ENCODE measurements around the gene BCOR. TPM values are rescaled to one million over a fixed set of nuclear protein-coding genes. Genes with fewer than 3 reads are reported as not detected.

Gene BCOR
- total and polyA plus RNA-seq, 9 of the 15 experiments (the other 6 are each of a cell fraction or from before 2014, with no cell fraction given), result 27.5 to 113 (median 37.6) TPM

DNA sequence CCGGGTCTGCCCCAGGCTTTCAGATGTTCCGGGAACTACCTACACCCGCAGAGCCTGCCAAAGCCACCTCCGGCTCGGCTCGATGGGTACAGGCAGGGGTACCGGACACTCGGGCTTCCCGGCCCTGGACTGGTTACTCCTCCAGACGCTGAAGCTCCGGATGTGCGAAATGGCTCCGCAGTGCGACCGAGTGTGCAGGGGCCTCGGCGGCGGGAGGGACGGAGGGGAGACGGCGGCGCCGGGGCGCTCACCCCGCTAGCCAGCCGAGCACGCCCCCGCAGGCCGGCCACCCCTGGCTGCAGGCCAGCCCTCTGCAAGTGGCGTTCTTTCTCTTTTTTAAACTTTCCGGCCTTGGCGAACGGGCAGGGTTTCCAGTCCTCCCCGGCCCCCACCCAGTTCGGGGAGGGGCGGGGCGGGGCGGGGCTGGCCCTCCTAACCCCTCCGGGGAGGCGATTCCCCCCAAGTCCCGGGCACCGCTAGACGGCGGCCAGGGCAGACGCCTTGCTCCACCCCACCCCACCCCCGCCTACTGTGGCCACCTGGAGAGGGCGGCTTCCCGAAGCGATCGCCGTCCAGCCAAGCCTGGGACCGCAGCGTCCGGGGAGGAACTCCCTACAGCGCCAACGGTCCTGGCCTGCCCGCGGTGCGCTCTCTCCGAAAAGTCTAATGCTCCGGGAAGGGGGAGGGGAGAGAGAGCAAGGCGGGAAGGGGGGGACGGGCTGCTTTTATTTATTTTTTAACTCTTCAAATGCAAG is 7.5 kb downstream of the BCOR start (continued):
- TF ChIP-seq, protein P1, sequence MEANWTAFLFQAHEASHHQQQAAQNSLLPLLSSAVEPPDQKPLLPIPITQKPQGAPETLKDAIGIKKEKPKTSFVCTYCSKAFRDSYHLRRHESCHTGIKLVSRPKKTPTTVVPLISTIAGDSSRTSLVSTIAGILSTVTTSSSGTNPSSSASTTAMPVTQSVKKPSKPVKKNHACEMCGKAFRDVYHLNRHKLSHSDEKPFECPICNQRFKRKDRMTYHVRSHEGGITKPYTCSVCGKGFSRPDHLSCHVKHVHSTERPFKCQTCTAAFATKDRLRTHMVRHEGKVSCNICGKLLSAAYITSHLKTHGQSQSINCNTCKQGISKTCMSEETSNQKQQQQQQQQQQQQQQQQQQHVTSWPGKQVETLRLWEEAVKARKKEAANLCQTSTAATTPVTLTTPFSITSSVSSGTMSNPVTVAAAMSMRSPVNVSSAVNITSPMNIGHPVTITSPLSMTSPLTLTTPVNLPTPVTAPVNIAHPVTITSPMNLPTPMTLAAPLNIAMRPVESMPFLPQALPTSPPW (CRISPR knock-in tag; IDR thresholded peaks at IDR 0.05), result peak; percentile 87
- no peak for TF ChIP-seq ZNF707 (CRISPR knock-in tag; conservative IDR thresholded peaks at IDR 0.05)
- no peak for TF ChIP-seq FOSL1 (tag; conservative IDR thresholded peaks at IDR 0.05)
- TF ChIP-seq ELF2 (CRISPR knock-in tag; IDR thresholded peaks at IDR 0.05), result no peak
- no peak for TF ChIP-seq ZZZ3 (IDR thresholded peaks at IDR 0.05)
- TF ChIP-seq TBL1XR1 (IDR thresholded peaks at IDR 0.05; ENCODE audit: low read length in 2 of 2), result no peak
- TF ChIP-seq NFATC3 (IDR thresholded peaks at IDR 0.05), result no peak
- TF ChIP-seq L3MBTL2 (IDR thresholded peaks at IDR 0.05), result no peak
- TF ChIP-seq ARNT (IDR thresholded peaks at IDR 0.05), result no peak
- TF ChIP-seq SPI1 (IDR thresholded peaks at IDR 0.05; ENCODE audit: borderline replicate concordance, low read depth, low read length), result 0 out of 2 replicates have a peak, but pooled peaks have one; percentile 3
- TF ChIP-seq ETV6 (IDR thresholded peaks at IDR 0.05; ENCODE audit: borderline replicate concordance in 1 of 2, low read depth in 2 of 2, low read length in 1 of 2), result no peak
- no peak for TF ChIP-seq ETV6 (CRISPR knock-in tag; IDR thresholded peaks at IDR 0.05; ENCODE audit: borderline replicate concordance)
- TF ChIP-seq ZBTB33 (CRISPR knock-in tag; IDR thresholded peaks at IDR 0.05), result no peak
- TF ChIP-seq RBBP5 (IDR thresholded peaks at IDR 0.05; ENCODE audit: borderline replicate concordance, insufficient read depth, low read length, poor library complexity, severe bottlenecking), result peak; percentile 10
- TF ChIP-seq ZNF583 (CRISPR knock-in tag; IDR thresholded peaks at IDR 0.05), result no peak
- no peak for TF ChIP-seq ZNF232 (CRISPR knock-in tag; IDR thresholded peaks at IDR 0.05)
- TF ChIP-seq CBFA2T2 (conservative IDR thresholded peaks at IDR 0.05), result no peak
- no peak for TF ChIP-seq ZNF124 (CRISPR knock-in tag; IDR thresholded peaks at IDR 0.05)
- no peak for TF ChIP-seq ZNF263 (CRISPR knock-in tag; IDR thresholded peaks at IDR 0.05; ENCODE audit: borderline replicate concordance)
- TF ChIP-seq POLR2H (tag; IDR thresholded peaks at IDR 0.05; ENCODE audit: low read depth), result no peak
- TF ChIP-seq SMARCC2 (IDR thresholded peaks at IDR 0.05; ENCODE audit: low read depth), result no peak
- TF ChIP-seq ZBTB5 (IDR thresholded peaks at IDR 0.05), result no peak
- no peak for TF ChIP-seq SMAD1 (IDR thresholded peaks at IDR 0.05; ENCODE audit: low read depth, low read length, partially characterized antibody)
- TF ChIP-seq POLR2AphosphoS5 (IDR thresholded peaks at IDR 0.05; ENCODE audit: control insufficient read depth, insufficient read depth, low read depth, low read length), result peak; percentile 49; the same call in 1 of the 2 replicates
- peak; percentile 58; the same call in 1 of the 2 replicates for TF ChIP-seq ETV1 (tag; conservative IDR thresholded peaks at IDR 0.05; ENCODE audit: low read depth)
